HG03460 (cell line): ENCODE results near the gene FSIP1.

Source experiments
- ATAC-seq: cut with Tn5 transposase; IDR thresholded peaks from one replicate; pipeline ENCODE4 v1.9.1; 2021; ENCODE audit not compliant: unreplicated experiment

Gene FSIP1

DNA sequence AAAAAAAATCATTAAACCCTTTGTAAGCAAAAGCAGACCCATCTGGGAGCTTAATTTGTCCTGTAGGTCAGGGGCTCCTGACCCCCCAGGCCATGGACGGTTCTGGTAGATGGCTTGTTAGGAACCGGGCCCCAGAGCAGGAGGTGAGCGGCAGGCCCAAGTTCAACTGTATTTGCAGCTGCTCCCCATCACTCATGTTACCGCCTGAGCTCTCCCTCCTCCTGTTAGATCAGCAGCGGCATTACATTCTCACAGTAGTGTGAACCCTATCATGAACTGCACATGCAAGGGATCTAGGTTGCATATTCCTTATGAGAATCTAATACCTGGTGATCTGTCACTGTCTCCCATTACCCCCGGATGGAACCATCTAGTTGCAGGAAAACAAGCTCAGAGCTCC is 60.7 kb downstream of the FSIP1 start:
- no peak for ATAC-seq

DNA sequence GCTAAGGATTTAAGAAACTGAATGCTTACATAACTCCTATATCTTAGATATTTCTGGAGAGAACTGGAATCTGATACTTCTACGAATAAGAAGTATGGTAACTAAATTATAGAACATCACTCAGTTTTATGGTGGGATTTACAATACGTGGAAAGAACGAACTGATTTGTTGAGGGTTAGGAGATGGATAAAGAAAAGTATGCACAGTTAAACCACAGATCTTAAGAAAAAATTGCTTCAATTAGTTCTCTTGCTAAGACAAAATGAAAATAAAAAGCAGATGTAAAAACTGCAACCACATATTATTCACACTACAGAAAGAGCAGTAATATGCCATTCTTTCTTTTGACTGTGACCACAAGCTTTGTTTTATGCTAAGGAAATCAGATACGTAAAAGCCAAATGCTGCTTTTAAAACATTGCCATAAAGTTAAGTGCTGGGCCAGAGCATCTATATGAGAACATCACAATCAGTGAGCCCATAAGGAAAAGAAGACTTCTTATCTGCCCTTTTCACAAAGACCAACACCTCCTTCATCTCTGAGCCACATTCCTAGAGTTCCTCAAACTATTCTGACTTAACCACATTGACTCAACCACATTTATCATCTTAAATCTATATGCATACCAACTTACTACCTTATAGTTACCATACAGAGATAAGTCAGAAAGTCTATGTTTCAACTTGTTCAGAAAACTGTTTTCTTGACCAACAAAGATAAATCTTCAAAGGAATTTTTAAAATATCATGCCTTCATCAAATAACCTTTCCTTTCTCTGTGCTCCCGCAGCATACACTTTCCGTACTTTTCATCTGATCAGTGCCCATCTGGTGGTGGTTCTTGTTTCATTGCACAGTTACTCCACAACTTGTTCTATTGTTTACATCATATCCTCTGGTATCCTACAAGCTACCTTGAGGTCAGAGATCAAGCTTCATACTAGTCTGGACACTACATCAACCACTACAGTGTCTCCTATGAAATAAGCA is 61.7 kb downstream of the FSIP1 start:
- ATAC-seq, result no peak

DNA sequence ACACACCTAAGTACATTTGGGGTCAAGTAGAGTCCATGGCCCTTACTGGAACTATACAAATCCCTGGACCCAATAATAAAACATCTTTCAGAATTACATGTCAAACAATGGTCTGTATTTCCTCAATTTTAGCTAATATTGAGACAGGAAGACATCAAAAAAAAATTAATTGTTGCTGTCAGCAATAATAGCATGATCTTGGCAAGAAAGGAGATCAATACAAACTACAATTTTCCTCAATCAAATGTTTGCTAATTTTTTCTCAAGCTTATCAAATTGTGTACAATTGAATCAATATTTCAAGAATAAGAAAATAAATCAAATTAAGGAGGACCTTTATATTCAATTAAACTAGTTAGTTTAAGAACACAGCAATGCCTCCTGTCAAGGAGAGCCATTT is 62.6 kb downstream of the FSIP1 start:
- ATAC-seq, result no peak

DNA sequence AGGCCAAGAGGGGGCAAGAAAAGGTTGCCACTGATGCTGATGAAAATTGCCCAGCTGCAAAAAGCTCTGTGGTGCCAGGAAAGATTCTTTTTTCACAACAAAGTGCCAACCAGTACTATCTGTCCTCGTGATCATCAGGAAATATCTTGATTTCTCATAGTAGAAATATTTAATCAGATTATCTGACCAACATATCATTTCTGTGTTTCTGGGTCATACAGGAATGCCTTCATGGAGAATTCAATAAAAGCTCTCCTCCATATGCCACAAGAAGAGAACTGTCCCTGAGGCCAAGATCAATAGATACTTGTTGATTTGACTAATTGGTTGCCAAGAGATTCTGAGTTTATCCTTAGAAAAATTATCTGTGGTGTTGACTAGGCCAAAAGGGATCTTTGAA is 63.5 kb downstream of the FSIP1 start:
- ATAC-seq, result no peak

GRCh38 chr15:39717134-39717533 is 65.5 kb downstream of the FSIP1 start:
- no peak for ATAC-seq

DNA sequence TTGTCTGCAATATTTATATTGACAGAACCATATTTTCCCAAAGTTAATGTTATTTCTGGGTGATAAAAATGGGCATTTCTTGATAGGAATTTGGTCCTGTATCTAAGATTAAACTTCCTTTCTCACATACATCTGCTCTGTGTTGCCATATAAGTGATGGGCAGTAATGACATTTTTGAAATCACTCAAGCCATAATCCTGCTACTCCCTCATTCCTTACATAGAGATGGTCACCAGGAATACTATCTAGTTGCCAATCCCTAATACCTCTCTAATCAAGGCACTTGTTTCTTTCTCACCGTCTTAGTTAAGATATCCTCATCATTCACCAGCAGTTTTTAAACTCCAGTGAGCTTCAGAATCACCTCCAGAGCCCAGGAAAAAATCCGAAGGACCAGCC is 68.4 kb downstream of the FSIP1 start:
- ATAC-seq, result no peak

DNA sequence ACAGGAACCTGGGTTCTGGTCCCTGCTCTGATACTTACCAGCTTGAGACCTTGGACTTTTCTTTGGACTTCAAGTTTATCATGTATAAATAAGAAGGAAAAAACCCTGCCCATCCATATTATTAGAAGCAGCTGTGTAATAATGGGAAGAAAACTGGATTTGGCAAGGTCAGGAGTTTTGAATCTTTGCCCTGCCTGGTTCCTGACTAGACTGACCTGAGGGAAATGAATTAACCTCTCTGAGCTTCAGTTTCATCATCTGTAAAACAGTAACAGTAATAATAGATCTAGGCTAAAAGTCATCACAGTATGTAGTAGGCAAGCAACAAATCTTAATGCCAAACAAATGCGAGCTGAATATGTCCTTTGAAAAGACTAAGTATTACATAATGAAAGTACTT is 68.8 kb downstream of the FSIP1 start:
- ATAC-seq, result no peak

DNA sequence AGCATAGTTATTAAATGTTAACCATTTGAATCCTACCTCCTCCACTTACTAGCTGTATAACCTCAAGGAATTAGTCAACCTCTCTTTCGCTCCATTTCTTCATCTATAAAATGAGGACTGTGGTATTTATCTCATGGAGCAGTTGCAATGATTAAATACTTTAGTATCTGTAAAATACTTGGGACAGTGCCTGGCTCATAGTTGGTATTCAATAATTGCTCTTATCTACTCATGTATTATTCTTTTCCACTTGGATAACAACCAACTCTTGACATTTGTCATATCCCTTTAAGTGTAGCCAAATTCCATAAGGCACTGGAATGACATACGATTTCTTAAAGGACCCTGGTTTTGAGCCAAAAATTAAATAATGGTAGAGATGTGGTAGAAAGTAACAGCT is 72.0 kb downstream of the FSIP1 start:
- no peak for ATAC-seq

- ATAC-seq, result no peak
Observed at GRCh38 chr15:39709941-39710340, 72.7 kb downstream of the FSIP1 start.

- ATAC-seq, result no peak
Observed at GRCh38 chr15:39706206-39706605, 76.4 kb downstream of the FSIP1 start.

GRCh38 chr15:39704689-39705088 is 78.0 kb downstream of the FSIP1 start:
- no peak for ATAC-seq

DNA sequence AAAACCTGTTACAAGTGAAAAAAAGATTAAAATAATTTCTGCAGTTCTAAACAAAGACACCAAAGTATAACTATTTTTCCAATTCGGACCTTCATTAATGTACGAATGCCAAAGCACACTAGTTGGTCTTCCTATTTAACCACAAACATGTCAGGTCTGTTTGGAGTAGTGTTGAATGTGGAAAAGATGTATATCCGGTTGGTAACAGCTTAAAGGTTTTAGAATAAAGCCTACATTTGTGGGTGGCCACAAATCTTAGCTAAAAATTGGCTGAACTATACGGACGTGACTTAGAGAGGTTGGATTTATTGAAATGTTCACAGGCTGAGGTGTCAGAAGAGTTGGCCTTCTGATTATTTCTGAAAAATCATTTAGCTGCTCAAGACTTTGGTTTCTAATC is 78.4 kb downstream of the FSIP1 start:
- no peak for ATAC-seq

- ATAC-seq, result no peak
Observed at GRCh38 chr15:39701988-39702387, 80.7 kb downstream of the FSIP1 start.

GRCh38 chr15:39700375-39700700 is 82.3 kb downstream of the FSIP1 start:
- ATAC-seq, result no peak

- no peak for ATAC-seq
Observed at GRCh38 chr15:39699516-39700374, 82.9 kb downstream of the FSIP1 start.

GRCh38 chr15:39698444-39699390 is 83.9 kb downstream of the FSIP1 start:
- no peak for ATAC-seq

GRCh38 chr15:39697509-39697908 is 85.1 kb downstream of the FSIP1 start:
- no peak for ATAC-seq

- ATAC-seq, result no peak
Observed at GRCh38 chr15:39695793-39696192, 86.8 kb downstream of the FSIP1 start.

- ATAC-seq, result no peak
Observed at GRCh38 chr15:39692356-39693327, 90.0 kb downstream of the FSIP1 start.
